Measurements from ENCODE around the gene ZMAT5. TPM values are rescaled to one million over a fixed set of nuclear protein-coding genes. Genes with fewer than 3 reads are reported as not detected.

Gene ZMAT5
- total and polyA plus RNA-seq, 2 donors from 2014 or later, result 21.3 to 47.7 TPM

GRCh38 chr22:29753808-29754657 is 12.8 kb downstream of the ZMAT5 start:
- Histone ChIP-seq H3K4me1 (ENCODE audit: control insufficient read depth in 2 of 3, insufficient read depth in 2 of 3, low read depth in 1 of 3, low read length in 3 of 3) (no peaks in the 10 kb centered on the region), H3K36me3 (ENCODE audit: control insufficient read depth in 2 of 3, insufficient read depth in 3 of 3, low read length in 3 of 3) (peaks cover 0 to 3% (median 0%) of the 10 kb centered on the region in 3 donors), H3K27me3 (ENCODE audit: control insufficient read depth, insufficient read depth, low read length) (no peaks in the 10 kb centered on the region), H3K9me3 (ENCODE audit: control insufficient read depth in 2 of 3, insufficient read depth in 1 of 3, low read length in 3 of 3) (no peaks in the 10 kb centered on the region), H3K27ac (ENCODE audit: low read depth in 2 of 2, low read length in 2 of 2) (no peak overlapping the region), H3K4me3 (ENCODE audit: low read length in 3 of 3) (no peak overlapping the region), H3K9ac (ENCODE audit: low read length in 3 of 3) (no peak overlapping the region)
- intact Hi-C loops (cut with DNase I), result no loop called here
- DNase-seq (no peak), FAIRE-seq (no peak)
- no peak for TF ChIP-seq CTCF (IDR thresholded peaks at IDR 0.05; ENCODE audit: borderline replicate concordance, extremely low read depth, insufficient read depth)

- H3K27ac ChIP-seq (ENCODE audit: low read depth in 2 of 2, low read length in 2 of 2), result no peak overlapping the region
- no peak for TF ChIP-seq CTCF (IDR thresholded peaks at IDR 0.05; ENCODE audit: borderline replicate concordance, extremely low read depth, insufficient read depth)
- H3K4me3 ChIP-seq (ENCODE audit: low read length in 3 of 3), result no peak overlapping the region
- DNase-seq (no peak), FAIRE-seq (no peak)
- intact Hi-C loops (cut with DNase I), result no loop called here
- no peaks in the 10 kb centered on the region for H3K4me1 ChIP-seq (ENCODE audit: control insufficient read depth in 2 of 3, insufficient read depth in 2 of 3, low read depth in 1 of 3, low read length in 3 of 3)
- H3K9ac ChIP-seq (ENCODE audit: low read length in 3 of 3), result no peak overlapping the region
- no peaks in the 10 kb centered on the region for H3K27me3 ChIP-seq (ENCODE audit: control insufficient read depth, insufficient read depth, low read length)
- H3K36me3 ChIP-seq (ENCODE audit: control insufficient read depth in 2 of 3, insufficient read depth in 3 of 3, low read length in 3 of 3), result peaks cover 0 to 13% (median 4%) of the 10 kb centered on the region in 3 donors
- no peaks in the 10 kb centered on the region for H3K9me3 ChIP-seq (ENCODE audit: control insufficient read depth in 2 of 3, insufficient read depth in 1 of 3, low read length in 3 of 3)
Observed at GRCh38 chr22:29751669-29752068, 15.1 kb downstream of the ZMAT5 start.

GRCh38 chr22:29750559-29751538 is 16.0 kb downstream of the ZMAT5 start:
- peaks cover 0 to 13% (median 4%) of the 10 kb centered on the region in 3 donors for H3K36me3 ChIP-seq (ENCODE audit: control insufficient read depth in 2 of 3, insufficient read depth in 3 of 3, low read length in 3 of 3)
- no peak overlapping the region for H3K27ac ChIP-seq (ENCODE audit: low read depth in 2 of 2, low read length in 2 of 2)
- no peaks in the 10 kb centered on the region for H3K9me3 ChIP-seq (ENCODE audit: control insufficient read depth in 2 of 3, insufficient read depth in 1 of 3, low read length in 3 of 3)
- FAIRE-seq, result no peak
- intact Hi-C loops (cut with DNase I), result no loop called here
- H3K9ac ChIP-seq (ENCODE audit: low read length in 3 of 3), result no peak overlapping the region
- no peaks in the 10 kb centered on the region for H3K27me3 ChIP-seq (ENCODE audit: control insufficient read depth, insufficient read depth, low read length)
- TF ChIP-seq CTCF (IDR thresholded peaks at IDR 0.05; ENCODE audit: borderline replicate concordance, extremely low read depth, insufficient read depth), result no peak
- DNase-seq, result no peak
- H3K4me3 ChIP-seq (ENCODE audit: low read length in 3 of 3), result no peak overlapping the region
- H3K4me1 ChIP-seq (ENCODE audit: control insufficient read depth in 2 of 3, insufficient read depth in 2 of 3, low read depth in 1 of 3, low read length in 3 of 3), result no peaks in the 10 kb centered on the region
